Lung (tissue), 12 donors: ENCODE measurements around the gene MIA. TPM values are rescaled to one million over a fixed set of nuclear protein-coding genes. Genes with fewer than 3 reads are reported as not detected.

Source experiments
- ATAC-seq: fragments of 200-7000 bp; cut with Tn5 transposase; one replicate; pipeline ENCODE4 v1.9.1; 2020; ENCODE audit warnings: moderate number of reproducible peaks; ENCODE audit not compliant: insufficient read depth, low FRiP score
- DNase-seq, 3 donors: peaks; one replicate each; pipeline ENCODE4 v3.0.0-alpha.2; 2013 to 2017
- H3K27ac ChIP-seq, 2 donors: one replicate each; pipeline ENCODE4 v1.5.1; 2013; ENCODE audit warnings: mild to moderate bottlenecking in 2 of 2, moderate library complexity in 2 of 2, control low read depth in 1 of 2, inconsistent platforms in 1 of 2, low read depth in 1 of 2, low read length in 1 of 2
- H3K27me3 ChIP-seq, 3 donors: one replicate each; pipeline ENCODE4 v1.5.1; 2013; ENCODE audit warnings: low read length in 2 of 3; ENCODE audit not compliant: control insufficient read depth in 3 of 3, insufficient read depth in 3 of 3
- H3K36me3 ChIP-seq, 4 donors: one replicate each; pipeline ENCODE4 v1.5.1; 2013; ENCODE audit warnings: low read length in 4 of 4, mild to moderate bottlenecking in 1 of 4, moderate library complexity in 1 of 4; ENCODE audit not compliant: control insufficient read depth in 4 of 4, insufficient read depth in 4 of 4
- H3K4me1 ChIP-seq, 5 donors: one replicate each; pipeline ENCODE4 v1.5.1; 2013; ENCODE audit warnings: low read length in 5 of 5, mild to moderate bottlenecking in 2 of 5, moderate library complexity in 1 of 5; ENCODE audit not compliant: control insufficient read depth in 5 of 5, insufficient read depth in 5 of 5
- H3K4me3 ChIP-seq: one replicate; pipeline ENCODE4 v1.5.1; 2013; ENCODE audit warnings: mild to moderate bottlenecking, control low read depth, moderate library complexity
- H3K9ac ChIP-seq, 2 donors: one replicate each; pipeline ENCODE4 v1.5.1; 2013; ENCODE audit warnings: low read length in 2 of 2, control low read depth in 1 of 2; ENCODE audit not compliant: insufficient read depth in 1 of 2
- H3K9me3 ChIP-seq, 4 donors: one replicate each; pipeline ENCODE4 v1.5.1; 2013; ENCODE audit warnings: low read length in 3 of 4, mild to moderate bottlenecking in 1 of 4, moderate library complexity in 1 of 4; ENCODE audit not compliant: control insufficient read depth in 4 of 4, insufficient read depth in 3 of 4
- WGBS, 2 donors: extraction: QIAGEN DNeasy Blood & Tissue Kit; methylation state at CpG; one replicate each; pipeline ENCODE4 v1.1.7; 2013; 5-methylcytosine and 5-hydroxymethylcytosine counted together
- polyA plus RNA-seq, 2 donors: library from polyadenylated mRNA; stranded (reverse); fragments of 200-250 nt; gene quantifications; one replicate each; pipeline ENCODE4 v1.2.1, GENCODE V29; 2013
- total RNA-seq, 2 donors: library from RNA; depleted of rRNA in 1 of 2; stranded (reverse); fragments of >200 nt in 1 of 2; gene quantifications; one replicate each; pipeline ENCODE4 v1.2.1, GENCODE V29; 2014 to 2021
- TF ChIP-seq, protein P1 (sequence below): IDR thresholded peaks from 2 replicates; pipeline ENCODE4 v1.5.1; 2012; ENCODE audit warnings: mild to moderate bottlenecking; ENCODE audit errors: control extremely low read depth, extremely low read depth
- donor health status: control.
- donor health status: control.
- donor health status: Bipolar disorder and iron deficiency.
- donor health status: healthy.
- donor health status: DM: yes; HTN: yes; CAD: no.

Gene MIA
- total and polyA plus RNA-seq, 4 donors, result 0.75 to 4.6 (median 3.2) TPM; not detected in 1

DNA sequence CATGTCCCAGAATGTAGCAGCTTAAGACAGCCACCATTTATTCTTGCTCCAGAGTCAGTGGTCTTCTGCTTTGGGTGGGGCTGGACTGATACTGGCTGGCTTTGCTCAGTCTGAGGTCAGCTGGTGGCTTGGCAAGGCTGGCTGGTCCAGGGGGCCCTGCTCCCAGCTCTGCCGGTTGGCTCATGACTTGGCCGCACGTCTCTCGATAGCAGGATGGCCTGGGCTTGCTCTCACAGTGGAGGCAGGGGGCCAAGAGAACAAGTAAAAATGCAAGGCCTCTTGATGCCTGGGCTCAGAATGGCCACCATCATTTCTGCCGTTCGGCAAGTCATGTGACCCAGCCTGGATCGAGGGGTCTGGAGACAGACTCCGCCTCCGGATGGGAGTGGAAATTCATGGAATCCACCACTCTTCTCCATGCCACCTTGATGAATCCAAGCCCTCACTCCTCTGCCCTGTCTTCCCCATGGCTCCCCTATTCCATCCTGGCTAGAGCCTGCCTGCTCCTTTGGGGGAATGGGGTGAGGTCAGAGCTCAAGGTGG is 38.1 kb upstream of the MIA start:
- Histone ChIP-seq H3K36me3 (peaks cover 34 to 67% (median 40%) of the 10 kb centered on the region in 4 donors), H3K27me3 (no peaks in the 10 kb centered on the region), H3K27ac (peak overlapping the region in 1 of 2 donors; percentile 0), H3K9ac (no peak overlapping the region), H3K4me1 (peaks cover 0 to 2% (median 0%) of the 10 kb centered on the region in 5 donors), H3K4me3 (no peak overlapping the region), H3K9me3 (no peaks in the 10 kb centered on the region)
- 90% methylated on average over 9 of the region's 9 CpGs for WGBS, 2 donors
- TF ChIP-seq, protein P1, sequence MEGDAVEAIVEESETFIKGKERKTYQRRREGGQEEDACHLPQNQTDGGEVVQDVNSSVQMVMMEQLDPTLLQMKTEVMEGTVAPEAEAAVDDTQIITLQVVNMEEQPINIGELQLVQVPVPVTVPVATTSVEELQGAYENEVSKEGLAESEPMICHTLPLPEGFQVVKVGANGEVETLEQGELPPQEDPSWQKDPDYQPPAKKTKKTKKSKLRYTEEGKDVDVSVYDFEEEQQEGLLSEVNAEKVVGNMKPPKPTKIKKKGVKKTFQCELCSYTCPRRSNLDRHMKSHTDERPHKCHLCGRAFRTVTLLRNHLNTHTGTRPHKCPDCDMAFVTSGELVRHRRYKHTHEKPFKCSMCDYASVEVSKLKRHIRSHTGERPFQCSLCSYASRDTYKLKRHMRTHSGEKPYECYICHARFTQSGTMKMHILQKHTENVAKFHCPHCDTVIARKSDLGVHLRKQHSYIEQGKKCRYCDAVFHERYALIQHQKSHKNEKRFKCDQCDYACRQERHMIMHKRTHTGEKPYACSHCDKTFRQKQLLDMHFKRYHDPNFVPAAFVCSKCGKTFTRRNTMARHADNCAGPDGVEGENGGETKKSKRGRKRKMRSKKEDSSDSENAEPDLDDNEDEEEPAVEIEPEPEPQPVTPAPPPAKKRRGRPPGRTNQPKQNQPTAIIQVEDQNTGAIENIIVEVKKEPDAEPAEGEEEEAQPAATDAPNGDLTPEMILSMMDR, result no peak
- DNase-seq (no peak), ATAC-seq (no peak)

DNA sequence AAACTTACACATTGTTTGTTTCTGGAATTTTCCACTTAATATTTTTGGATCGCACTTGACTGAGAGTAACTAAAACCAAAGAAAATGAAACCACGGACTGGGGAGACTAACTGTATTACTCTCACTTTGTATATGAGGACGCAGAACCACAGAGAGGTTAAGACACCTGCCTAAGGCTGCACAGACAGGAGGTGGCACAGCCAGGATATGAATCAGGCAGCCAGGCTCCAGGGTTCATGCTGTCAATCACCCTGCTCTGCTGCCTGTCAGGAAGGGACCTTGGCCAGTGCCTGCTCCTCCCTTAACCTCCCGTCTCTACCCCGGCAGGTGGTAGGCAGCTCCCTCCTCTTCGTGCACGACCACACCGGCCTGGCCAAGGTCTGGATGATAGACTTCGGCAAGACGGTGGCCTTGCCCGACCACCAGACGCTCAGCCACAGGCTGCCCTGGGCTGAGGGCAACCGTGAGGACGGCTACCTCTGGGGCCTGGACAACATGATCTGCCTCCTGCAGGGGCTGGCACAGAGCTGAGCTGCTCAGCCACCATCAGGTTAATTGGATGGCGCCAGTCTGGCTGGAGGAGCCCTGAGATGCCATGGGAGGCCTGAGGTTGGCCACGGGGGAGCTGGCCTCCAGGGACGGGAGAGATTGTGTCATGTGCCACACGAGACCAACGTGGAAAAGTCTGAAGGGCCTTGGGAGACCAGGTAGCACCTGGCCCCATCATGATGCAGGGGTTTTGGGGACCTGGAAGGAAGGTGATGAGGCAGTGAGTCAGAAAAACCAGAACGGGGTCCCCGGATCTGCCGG is 36.1 kb upstream of the MIA start:
- Histone ChIP-seq H3K4me1 (peaks cover 0 to 2% (median 0%) of the 10 kb centered on the region in 5 donors), H3K9ac (no peak overlapping the region), H3K27ac (peak overlapping the region in 1 of 2 donors; percentile 52), H3K9me3 (no peaks in the 10 kb centered on the region), H3K4me3 (no peak overlapping the region), H3K27me3 (no peaks in the 10 kb centered on the region), H3K36me3 (peaks cover 20 to 53% (median 33%) of the 10 kb centered on the region in 4 donors)
- ATAC-seq (no peak), DNase-seq (no peak)
- 86 to 89% methylated on average over 22 of the region's 22 CpGs for WGBS, 2 donors
- TF ChIP-seq, protein P1, result no peak

DNA sequence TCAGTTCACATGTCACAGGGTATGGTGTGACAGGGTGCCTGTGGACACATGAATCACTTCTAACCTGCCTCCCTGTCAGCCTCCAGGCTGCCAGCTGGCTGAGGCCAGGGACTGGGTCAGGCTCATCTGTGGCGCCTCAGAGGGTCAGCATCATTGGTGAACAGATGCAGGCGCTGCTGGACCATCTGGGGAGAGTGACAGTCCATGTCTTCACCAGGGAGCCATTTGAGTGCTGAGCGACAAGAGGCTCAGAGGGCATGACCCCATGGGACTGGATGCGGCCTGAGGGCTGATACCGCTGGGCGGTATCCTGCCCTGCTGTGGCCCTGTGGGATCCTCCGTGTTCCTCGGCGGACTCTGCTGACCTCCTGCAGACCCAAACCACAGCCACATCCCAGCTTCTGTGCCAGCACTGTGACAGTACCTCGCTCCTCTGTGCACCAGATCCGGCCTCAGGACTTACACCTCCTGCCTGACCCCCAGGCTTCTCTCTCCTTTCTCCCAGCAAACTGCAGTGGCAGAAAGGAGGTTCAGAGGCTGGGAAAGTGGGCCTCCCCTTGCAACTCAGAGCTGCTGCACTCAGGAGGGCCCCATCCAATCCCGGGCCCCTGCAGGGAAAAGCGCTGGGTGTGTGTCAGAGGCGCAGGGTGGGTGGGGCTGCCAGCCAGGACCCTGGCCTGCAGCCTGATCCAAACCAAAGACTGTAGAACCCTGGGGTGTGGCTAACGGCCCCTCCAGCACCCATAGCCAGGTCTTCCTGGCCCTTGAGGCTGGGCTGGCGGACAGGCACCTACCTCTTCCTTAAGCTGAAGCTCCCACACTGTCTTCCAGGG is 35.2 kb upstream of the MIA start:
- Histone ChIP-seq H3K27me3 (no peaks in the 10 kb centered on the region), H3K9me3 (no peaks in the 10 kb centered on the region), H3K9ac (no peak overlapping the region), H3K4me1 (peaks cover 0 to 4% (median 0%) of the 10 kb centered on the region in 5 donors), H3K27ac (peak overlapping the region in 1 of 2 donors; percentile 59), H3K36me3 (peaks cover 12 to 45% (median 31%) of the 10 kb centered on the region in 4 donors), H3K4me3 (no peak overlapping the region)
- TF ChIP-seq, protein P1, result no peak
- WGBS, 2 donors, result 79 to 92% methylated on average over 16 of the region's 16 CpGs
- DNase-seq, result no peak
- ATAC-seq, result no peak
